Calu3 (cell line): ENCODE measurements around the gene FAM20C. TPM values are rescaled to one million over a fixed set of nuclear protein-coding genes. Genes with fewer than 3 reads are reported as not detected.

Experiments
- BruUV-seq: library from RNA; stranded (reverse); fragments of 400-500 nt; replicated peaks from 2 replicates; lab custom pipeline; 2021; lab: Mats Ljungman, UMichigan
- CTCF ChIA-PET: fragments of 300-600 bp; sonication (Branson Sonifier 250); formaldehyde crosslinking; loops from one replicate; lab custom pipeline; 2022; ENCODE audit warnings: antibody characterized with exemption; lab: Charles Lee
- DNase-seq: peaks from one replicate; pipeline ENCODE4 v3.0.0; 2022
- H3K27ac Mint-ChIP-seq: one replicate; pipeline ENCODE4 v1.8.0; 2022; ENCODE audit warnings: mixed read lengths; ENCODE audit not compliant: unreplicated experiment
- H3K27me3 Mint-ChIP-seq: one replicate; pipeline ENCODE4 v1.8.0; 2022; ENCODE audit warnings: mixed read lengths; ENCODE audit not compliant: unreplicated experiment
- H3K36me3 Mint-ChIP-seq: one replicate; pipeline ENCODE4 v1.8.0; 2022; ENCODE audit warnings: mild to moderate bottlenecking, moderate library complexity, mixed read lengths; ENCODE audit not compliant: insufficient read depth, unreplicated experiment
- H3K4me1 Mint-ChIP-seq: one replicate; pipeline ENCODE4 v1.8.0; 2022; ENCODE audit warnings: mild to moderate bottlenecking, low read depth, mixed read lengths; ENCODE audit not compliant: unreplicated experiment
- H3K4me3 Mint-ChIP-seq: one replicate; pipeline ENCODE4 v1.8.0; 2022; ENCODE audit warnings: mild to moderate bottlenecking, low read depth, moderate library complexity, mixed read lengths; ENCODE audit not compliant: unreplicated experiment
- H3K9me3 Mint-ChIP-seq: one replicate; pipeline ENCODE4 v1.8.0; 2022; ENCODE audit warnings: low read depth, mixed read lengths; ENCODE audit not compliant: unreplicated experiment
- CTCF ChIP-seq: fragments of 200-600 bp; IDR thresholded peaks from one replicate; pipeline ENCODE4 v1.8.0; 2022; ENCODE audit warnings: antibody characterized with exemption; ENCODE audit not compliant: unreplicated experiment
- intact Hi-C: fragments of 100-400 bp; cut with micrococcal nuclease; formaldehyde crosslinking; loops from one replicate; pipeline ENCODE4 v1.10.0; 2022; ENCODE audit not compliant: unreplicated experiment
- total RNA-seq: library from RNA; stranded (reverse); gene quantifications from 2 replicates; pipeline ENCODE4 v1.2.3, GENCODE V29; 2022

Gene FAM20C
- total RNA-seq, 1 experiment from 2014 or later = 9.1 TPM

- no TSS peak for BruUV-seq
Observed at GRCh38 chr7:259751-260405, 67.5 kb downstream of the FAM20C start.

GRCh38 chr7:260441-261281 is 68.3 kb downstream of the FAM20C start:
- Mint-ChIP-seq H3K27ac (no peak overlapping the region), H3K4me1 (peaks cover 23% of the 10 kb centered on the region), H3K4me3 (no peak overlapping the region), H3K27me3 (peaks cover 38% of the 10 kb centered on the region), H3K36me3 (peaks cover 23% of the 10 kb centered on the region), H3K9me3 (peaks cover 25% of the 10 kb centered on the region)
- CTCF ChIA-PET = no interaction called here
- DNase-seq = no peak
- intact Hi-C loops = no loop called here
- BruUV-seq = no TSS peak
- no peak for TF ChIP-seq CTCF

More at GRCh38 chr7:259751-260405, 67.5 kb downstream of the FAM20C start:
- Mint-ChIP-seq H3K27ac (no peak overlapping the region), H3K4me1 (peaks cover 20% of the 10 kb centered on the region), H3K9me3 (peaks cover 29% of the 10 kb centered on the region), H3K4me3 (no peak overlapping the region), H3K27me3 (peaks cover 30% of the 10 kb centered on the region), H3K36me3 (peaks cover 23% of the 10 kb centered on the region)
- DNase-seq = no peak
- TF ChIP-seq CTCF = no peak
- CTCF ChIA-PET = no interaction called here
- intact Hi-C loops = no loop called here

GRCh38 chr7:261341-262250 is 69.2 kb downstream of the FAM20C start:
- peaks cover 23% of the 10 kb centered on the region for H3K9me3 Mint-ChIP-seq
- H3K4me3 Mint-ChIP-seq = no peak overlapping the region
- CTCF ChIA-PET = no interaction called here
- H3K4me1 Mint-ChIP-seq = peaks cover 23% of the 10 kb centered on the region
- TF ChIP-seq CTCF = no peak
- peaks cover 43% of the 10 kb centered on the region for H3K27me3 Mint-ChIP-seq
- intact Hi-C loops = no loop called here
- H3K36me3 Mint-ChIP-seq = peaks cover 23% of the 10 kb centered on the region
- no peak for DNase-seq
- peak overlapping the region; percentile 76 for H3K27ac Mint-ChIP-seq
- no TSS peak for BruUV-seq

GRCh38 chr7:262251-262572 is 69.8 kb downstream of the FAM20C start:
- Mint-ChIP-seq H3K27ac (peak overlapping the region; percentile 76), H3K4me3 (no peak overlapping the region), H3K4me1 (peaks cover 23% of the 10 kb centered on the region), H3K9me3 (peaks cover 19% of the 10 kb centered on the region), H3K27me3 (peaks cover 46% of the 10 kb centered on the region), H3K36me3 (peaks cover 23% of the 10 kb centered on the region)
- CTCF ChIA-PET = no interaction called here
- no TSS peak for BruUV-seq
- TF ChIP-seq CTCF = no peak
- intact Hi-C loops = no loop called here
- no peak for DNase-seq
